Heart left ventricle (tissue), 13 donors: ENCODE measurements around the gene RNLS.

ENCODE experiments used
- CTCF ChIP-seq, 12 donors: fragments of 200-600 bp; sonication (generic) in 4 of 12; IDR thresholded peaks; one replicate each; pipeline versions ENCODE4 v1.5.0 to v1.8.0; 2018 to 2022; ENCODE audit warnings: antibody characterized with exemption in 12 of 12, mild to moderate bottlenecking in 5 of 12
- POLR2A ChIP-seq, 2 donors: fragments of 450-650 bp; IDR thresholded peaks; one replicate each; pipeline ENCODE4 v1.6.1; 2017; ENCODE audit warnings: antibody characterized with exemption in 2 of 2, mild to moderate bottlenecking in 2 of 2, moderate library complexity in 2 of 2
- donor health status: ischemic (EF 13 %, LVEDD 7.1; RV severe dilation, severe dysfunction).
- donor health status: DM: no; HTN: yes; CAD: no.
- donor health status: DM: no; HTN: no; CAD: no.
- donor health status: ischemic (EF 25% LVEDD 6.9; RV normal size, moderate dysfunction).
- donor health status: ischemic (EF 25% LVEDD 5.7; RV mildly dilated, moderate dysfunction).
- donor health status: ischemic (EF 35%, LVEDD 5.7; RV mildly dilated, moderate dysfunction).
- donor health status: nonischemic (EF 11% LVEDD 7.7; RV severe dilation, severe dysfunction).
- donor health status: DM: yes; HTN: yes; CAD: no.
- donor health status: PGD.
- donor health status: ischemic (EF 29% LVEDD 5.4; RV normal size, mild dysfunction).
- donor health status: nonischemic (EF 23%, LVEDD 6.1; RV moderate dilation, normal function).

GRCh38 chr10:88319960-88320517 lies 263.1 kb downstream of the RNLS start:
- TF ChIP-seq POLR2A (IDR thresholded peaks at IDR 0.05), result no peak
- no peak for TF ChIP-seq CTCF (IDR thresholded peaks at IDR 0.05)
